Raji (cell line): Measurements from ENCODE around the gene RNF40.

Experiments used
- POLR2A ChIP-seq: IDR thresholded peaks from 2 replicates; pipeline ENCODE4 v1.6.1; 2011; ENCODE audit warnings: low read depth, low read length, control low read depth; ENCODE audit not compliant: insufficient read depth

Gene RNF40

DNA sequence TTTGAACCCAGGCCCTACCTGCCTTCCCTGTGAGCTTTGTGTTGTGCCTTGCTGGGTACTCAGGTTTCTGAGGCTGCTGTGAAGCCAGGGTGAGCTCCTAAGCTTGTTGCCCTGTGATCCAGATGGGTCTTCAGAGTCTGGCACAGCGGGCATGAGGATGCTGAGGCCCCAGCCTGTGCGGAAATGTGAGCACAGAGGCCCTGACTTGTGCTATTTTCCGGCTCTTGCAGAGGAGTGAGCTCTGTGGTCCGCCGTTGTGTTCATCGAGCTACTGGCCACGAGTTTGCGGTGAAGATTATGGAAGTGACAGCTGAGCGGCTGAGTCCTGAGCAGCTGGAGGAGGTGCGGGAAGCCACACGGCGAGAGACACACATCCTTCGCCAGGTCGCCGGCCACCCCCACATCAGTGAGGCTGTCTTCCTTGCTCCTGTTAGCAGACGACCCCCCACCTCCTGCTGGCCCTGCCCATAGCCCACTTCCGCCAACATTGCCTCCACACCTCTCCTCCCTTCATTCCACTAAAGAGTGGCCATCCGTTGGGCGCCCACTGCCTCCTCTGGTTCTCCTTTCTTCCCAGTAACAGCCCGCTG is 11.2 kb upstream of the RNF40 start:
- no peak for TF ChIP-seq POLR2A

GRCh38 chr16:30753596-30753995 is 8.5 kb upstream of the RNF40 start:
- no peak for TF ChIP-seq POLR2A

DNA sequence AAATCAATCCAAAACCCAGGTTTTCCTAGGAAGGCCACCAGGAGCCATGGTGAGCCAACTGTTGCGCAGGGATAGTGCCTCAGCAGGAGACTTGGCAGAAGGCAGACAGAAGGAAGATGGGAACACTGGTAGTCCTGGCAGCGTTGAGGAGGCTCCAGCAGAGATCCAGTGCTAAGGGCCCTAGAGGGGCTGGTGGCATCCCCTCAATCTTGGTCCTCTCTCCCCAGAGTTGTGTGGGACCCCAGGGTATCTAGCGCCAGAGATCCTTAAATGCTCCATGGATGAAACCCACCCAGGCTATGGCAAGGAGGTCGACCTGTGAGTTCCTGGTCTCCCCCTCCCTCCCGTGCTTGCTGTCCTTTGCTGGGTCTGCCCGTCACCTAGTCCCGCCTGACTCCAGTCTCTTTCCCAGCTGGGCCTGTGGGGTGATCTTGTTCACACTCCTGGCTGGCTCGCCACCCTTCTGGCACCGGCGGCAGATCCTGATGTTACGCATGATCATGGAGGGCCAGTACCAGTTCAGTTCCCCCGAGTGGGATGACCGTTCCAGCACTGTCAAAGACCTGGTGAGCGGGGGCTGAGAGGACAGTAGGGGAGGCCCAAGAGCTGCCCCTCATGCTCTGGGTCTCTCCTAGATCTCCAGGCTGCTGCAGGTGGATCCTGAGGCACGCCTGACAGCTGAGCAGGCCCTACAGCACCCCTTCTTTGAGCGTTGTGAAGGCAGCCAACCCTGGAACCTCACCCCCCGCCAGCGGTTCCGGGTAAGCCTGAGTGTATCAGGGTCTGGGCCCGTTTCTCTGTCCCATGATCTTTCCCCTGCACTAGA is 6.0 kb upstream of the RNF40 start:
- no peak for TF ChIP-seq POLR2A

DNA sequence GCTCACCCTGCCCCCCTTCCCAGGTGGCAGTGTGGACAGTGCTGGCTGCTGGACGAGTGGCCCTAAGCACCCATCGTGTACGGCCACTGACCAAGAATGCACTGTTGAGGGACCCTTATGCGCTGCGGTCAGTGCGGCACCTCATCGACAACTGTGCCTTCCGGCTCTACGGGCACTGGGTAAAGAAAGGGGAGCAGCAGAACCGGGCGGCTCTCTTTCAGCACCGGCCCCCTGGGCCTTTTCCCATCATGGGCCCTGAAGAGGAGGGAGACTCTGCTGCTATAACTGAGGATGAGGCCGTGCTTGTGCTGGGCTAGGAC is 5.4 kb upstream of the RNF40 start:
- no peak for TF ChIP-seq POLR2A

DNA sequence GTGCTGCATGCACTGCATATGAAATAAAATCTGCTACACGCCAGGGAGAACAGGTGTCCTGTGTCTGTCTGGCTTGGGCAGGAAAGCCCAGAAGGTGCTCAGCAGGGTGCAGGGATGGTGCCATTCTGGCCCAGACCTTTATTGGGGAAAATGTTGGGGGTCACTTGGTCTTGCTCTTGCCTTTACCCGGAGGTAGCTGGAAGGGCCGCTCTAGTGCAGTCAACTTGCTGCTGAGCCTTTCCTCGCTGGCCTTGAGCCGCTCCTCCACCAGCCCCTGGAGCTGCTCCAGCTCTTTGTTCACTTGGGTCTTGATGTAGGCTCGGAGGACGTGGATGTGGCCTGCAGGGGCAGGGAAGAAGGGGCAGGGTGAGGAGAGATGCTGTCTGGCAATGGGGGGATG is 4.8 kb upstream of the RNF40 start:
- TF ChIP-seq POLR2A, result no peak

GRCh38 chr16:30758988-30759491 is 3.1 kb upstream of the RNF40 start:
- TF ChIP-seq POLR2A, result no peak

- no peak for TF ChIP-seq POLR2A
Observed at GRCh38 chr16:30760001-30760559, 2.0 kb upstream of the RNF40 start.

- no peak for TF ChIP-seq POLR2A
Observed at GRCh38 chr16:30760577-30761426, 1.3 kb upstream of the RNF40 start.

GRCh38 chr16:30761427-30761927 is 645 bp upstream of the RNF40 start:
- TF ChIP-seq POLR2A, result peak; percentile 4; the same call in 1 of the 2 replicates

GRCh38 chr16:30762991-30763725 is 1.0 kb downstream of the RNF40 start:
- TF ChIP-seq POLR2A, result no peak

DNA sequence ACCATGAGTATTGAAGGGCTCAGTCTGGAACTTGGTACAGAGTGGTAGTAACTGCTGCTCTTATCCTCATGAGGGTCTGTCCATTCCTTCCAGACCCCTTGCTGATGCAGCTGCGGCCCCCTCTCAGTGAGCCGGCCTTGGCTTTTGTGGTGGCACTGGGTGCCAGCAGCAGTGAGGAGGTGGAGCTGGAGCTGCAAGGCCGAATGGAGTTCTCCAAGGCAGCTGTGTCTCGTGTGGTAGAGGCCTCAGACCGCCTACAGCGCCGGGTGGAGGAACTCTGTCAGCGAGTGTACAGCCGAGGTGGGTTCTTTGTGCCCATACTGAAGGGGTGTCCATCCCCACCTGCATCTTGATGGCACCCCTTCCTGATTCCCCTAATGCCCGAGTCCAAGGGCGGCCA is 2.0 kb downstream of the RNF40 start:
- no peak for TF ChIP-seq POLR2A

GRCh38 chr16:30764816-30765465 is 2.8 kb downstream of the RNF40 start:
- TF ChIP-seq POLR2A, result no peak

GRCh38 chr16:30766206-30766932 is 4.2 kb downstream of the RNF40 start:
- TF ChIP-seq POLR2A, result no peak
